ENCODE data around the gene MFAP3L.
A peak's percentile ranks its signal among the peaks of the same experiment; 100 is the strongest.

The MFAP3L gene

DNA sequence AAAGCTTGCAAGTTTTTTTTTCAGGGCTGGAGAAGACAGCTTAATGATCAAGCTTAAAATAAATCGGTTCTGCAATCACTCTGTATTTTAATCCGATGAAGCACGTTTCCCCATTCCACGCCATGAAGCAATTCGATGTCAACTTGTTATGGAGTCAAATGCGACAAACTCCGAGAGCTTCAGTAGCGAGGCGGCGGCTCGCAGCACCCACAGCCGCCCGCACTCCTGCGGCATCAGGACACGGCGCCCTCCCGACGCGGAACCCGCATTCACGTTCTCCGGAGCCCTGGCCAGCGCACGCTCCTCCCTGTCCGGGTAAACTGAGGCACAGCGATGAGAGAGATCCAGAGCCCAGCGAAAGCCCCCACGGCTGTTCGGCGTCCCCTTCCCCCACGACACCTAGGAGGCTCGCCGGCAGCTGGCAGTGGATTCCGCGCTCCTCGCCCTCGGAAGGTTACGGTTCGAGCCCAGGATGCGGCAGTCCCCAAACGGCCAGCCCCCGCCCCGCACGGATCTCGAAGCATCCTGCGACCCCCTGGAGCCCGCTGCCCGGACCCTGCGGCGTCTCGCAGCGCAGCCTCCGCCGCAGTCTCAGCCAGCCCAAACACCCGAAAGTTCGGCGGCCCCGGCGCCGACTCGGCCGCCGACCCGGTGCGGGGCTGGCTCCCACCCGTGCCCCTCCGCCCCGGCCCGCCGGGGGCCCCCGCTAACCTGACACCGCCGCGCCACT is 507 bp downstream of the MFAP3L start:
- DNase-seq (ENCODE audit: low read depth in 4 of 4, low spot score in 1 of 4): peak in 2 of 4 experiments; percentile 0 to 1

DNA sequence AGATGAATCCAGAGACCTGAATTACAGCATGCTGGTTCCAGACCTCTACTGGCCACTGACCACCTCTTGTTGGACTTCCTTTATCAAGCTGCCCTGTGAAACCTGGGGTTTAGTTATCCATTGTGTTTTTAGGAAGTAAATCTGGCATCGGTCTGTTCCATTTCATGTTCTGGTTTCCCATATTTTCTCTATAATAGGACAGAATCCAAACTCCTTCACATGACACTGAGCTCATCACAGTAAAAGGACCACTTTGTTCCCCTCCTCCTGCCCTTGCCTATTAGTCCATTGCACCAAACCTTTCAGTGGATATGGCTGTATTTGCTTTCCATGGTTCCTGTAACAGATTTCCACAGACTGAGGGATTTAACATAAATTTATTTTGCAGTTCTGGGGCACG is 4.0 kb downstream of the MFAP3L start:
- no peak for DNase-seq (ENCODE audit: low read depth in 4 of 4, low spot score in 1 of 4)

DNA sequence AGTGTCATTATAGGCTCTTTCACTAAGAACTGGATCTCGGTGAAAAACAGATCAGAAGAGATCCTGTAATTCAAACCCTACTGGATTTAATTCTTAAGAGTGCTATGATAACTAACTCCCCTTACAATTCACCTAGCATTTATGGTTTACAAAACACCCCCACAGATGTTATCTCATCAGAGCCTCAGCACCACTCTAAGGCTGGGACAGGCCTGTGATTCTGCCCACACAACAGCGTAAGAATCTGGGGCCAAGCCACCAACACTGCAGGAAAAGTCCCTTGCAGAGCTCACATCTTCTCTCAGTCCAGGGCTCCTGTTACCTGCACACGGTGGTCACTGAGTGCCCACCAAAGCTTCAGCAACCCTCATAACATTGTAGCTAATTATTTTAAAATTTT is 8.9 kb downstream of the MFAP3L start:
- no peak for DNase-seq (ENCODE audit: low read depth in 4 of 4, low spot score in 1 of 4)

DNA sequence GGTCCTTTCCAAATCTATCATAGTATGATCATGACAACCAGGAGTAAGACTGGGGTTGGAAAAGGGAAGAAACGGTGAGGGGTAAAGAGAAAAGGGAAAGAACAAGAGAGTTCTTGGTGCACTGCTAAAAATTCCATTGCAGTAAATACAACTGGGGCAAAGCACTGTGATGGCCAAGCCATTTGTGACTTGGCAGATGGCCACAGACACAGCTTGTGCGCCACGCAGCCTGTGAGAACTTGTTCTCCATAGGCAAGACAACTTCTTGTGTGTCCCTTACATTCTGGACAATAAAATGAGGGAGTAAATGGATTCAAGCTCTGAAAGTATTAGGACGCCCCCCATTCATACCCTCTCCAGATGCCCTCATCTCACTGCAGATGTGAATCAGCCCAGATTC is 10.9 kb downstream of the MFAP3L start:
- no peak for DNase-seq (ENCODE audit: low read depth in 4 of 4, low spot score in 1 of 4)

DNA sequence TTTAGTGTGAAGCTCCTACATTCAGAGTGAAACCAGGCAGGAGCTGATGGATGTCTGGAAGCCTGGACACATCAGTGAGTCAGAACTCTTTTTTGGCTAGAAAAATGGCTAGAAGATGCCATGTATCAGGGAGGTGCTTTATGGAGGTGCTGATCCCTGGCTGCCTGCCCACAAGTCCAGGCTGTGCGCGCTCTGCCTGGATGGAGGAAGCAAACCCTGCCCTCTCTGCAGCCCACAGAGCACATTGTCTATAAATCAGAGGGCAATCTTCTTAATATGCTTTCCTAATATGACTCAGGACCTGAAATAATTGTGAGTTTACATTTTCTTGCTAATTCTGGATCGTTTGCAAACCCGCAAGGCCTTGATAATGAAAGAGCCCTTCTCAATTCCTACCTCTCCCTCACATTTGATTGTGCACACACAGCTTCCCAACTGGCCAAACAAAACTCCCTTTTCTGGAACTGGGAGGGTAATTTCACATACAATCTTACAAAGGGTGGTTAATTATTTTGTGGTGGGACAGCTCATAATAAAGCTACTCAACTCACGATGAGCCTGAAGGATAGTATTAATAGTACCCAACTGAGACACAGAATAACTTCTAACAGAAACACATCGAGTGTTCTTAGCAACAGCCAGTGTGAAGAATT is 11.7 kb downstream of the MFAP3L start:
- DNase-seq (ENCODE audit: low read depth in 4 of 4, low spot score in 1 of 4): no peak

DNA sequence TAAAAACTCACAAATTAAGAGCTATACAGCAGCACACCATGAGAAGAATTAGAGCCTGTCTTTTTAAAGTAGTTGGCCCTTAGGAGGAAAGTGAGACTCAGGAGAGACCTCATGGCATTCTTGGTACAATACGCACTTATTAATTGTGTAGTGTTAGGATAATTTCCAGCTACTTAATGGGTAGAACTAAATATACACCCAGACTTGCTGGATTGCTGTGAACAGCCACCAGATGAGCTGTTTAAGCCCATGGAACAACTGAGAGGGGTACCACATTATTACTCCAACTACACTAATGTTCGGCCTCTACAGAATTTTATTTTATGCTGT is 13.6 kb downstream of the MFAP3L start:
- no peak for DNase-seq (ENCODE audit: low read depth in 4 of 4, low spot score in 1 of 4)

DNA sequence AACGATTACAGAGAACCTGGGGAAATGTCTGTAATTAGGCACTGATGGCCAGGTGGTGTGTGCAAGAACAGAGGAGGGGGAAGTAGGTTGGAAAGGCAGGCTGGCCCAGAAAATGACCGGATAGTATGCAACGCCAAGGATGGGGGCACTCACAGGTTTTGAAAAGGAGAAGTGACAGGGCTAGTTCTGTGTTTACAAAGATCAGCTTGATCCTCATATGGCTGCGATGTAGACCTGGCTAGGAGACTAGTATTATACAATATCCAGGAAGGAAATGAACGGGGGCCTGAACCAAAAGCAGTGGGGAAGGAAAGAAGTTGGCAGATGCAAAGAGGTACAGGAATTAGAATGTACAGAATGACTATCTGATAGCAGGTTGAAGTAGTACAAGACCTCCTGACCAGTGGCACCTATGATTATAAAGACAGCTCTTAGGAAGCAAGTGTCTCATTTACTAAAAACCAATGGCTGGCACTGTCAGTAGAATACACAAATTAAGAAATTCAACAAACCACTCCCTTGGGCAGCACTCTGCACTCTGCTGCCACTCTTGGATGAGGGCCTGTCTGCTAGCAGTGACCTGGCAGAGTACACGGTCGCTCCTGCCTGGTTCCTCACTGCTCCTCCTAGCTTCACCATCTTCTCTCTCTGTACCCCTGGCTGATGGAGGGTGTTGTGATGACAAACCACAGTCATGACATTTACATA is 14.1 kb downstream of the MFAP3L start:
- DNase-seq (ENCODE audit: low read depth in 4 of 4, low spot score in 1 of 4): no peak

DNA sequence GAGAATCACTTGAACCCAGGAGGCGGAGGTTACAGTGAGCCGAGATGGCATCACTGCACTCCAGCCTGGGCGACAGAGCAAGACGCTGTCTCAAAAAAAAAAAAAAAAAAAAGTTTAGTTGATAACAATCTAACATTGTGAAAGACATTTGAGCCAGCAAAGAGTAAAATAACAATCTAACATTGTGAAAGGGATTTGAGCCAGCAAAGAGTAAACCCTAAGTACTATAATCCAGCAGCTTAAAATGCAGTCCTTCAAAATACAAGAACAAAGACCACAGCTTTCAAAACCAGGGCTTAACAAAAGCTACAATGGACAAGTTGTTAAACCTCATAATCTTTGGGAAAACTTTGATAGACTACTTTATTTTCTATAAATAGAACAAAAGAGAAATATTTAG is 16.9 kb downstream of the MFAP3L start:
- DNase-seq (ENCODE audit: low read depth in 4 of 4, low spot score in 1 of 4): no peak

DNA sequence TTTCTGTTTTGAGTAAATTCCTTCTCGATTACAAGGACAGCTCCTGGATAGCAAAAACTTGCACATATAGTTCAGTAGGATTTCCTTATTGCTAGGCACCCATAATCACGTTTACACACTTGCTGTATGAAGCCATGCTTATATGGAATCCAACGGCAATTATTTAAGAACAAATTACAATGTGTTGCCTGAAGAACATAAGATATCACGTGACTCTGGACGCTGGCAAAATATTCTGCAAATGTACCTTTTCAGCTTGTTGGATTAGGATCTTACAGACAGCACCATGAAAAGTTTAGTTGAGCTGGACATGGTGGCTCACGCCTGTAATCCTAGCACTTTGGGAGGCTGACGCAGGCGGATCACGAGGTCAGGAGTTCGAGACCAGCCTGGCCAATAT is 17.4 kb downstream of the MFAP3L start:
- DNase-seq (ENCODE audit: low read depth in 4 of 4, low spot score in 1 of 4): no peak

DNA sequence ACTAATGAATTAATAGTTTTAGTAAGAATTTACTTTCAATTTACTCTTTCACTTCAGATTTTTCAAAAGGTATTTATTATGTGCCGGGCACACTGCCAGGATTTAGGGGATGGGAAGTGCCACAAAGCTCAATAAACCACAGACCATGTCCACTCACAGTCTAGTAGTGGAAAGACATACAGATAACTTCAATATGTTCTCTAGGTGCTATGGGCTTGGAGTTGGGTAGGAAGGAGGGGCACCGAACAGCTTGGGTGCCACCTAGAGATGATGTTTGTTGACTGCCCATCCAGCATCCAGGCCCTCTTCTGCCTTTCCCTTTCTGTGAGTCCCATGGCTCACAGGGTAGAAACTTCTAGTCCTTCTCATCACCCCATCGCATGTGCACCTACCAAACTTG is 17.8 kb downstream of the MFAP3L start:
- no peak for DNase-seq (ENCODE audit: low read depth in 4 of 4, low spot score in 1 of 4)

DNA sequence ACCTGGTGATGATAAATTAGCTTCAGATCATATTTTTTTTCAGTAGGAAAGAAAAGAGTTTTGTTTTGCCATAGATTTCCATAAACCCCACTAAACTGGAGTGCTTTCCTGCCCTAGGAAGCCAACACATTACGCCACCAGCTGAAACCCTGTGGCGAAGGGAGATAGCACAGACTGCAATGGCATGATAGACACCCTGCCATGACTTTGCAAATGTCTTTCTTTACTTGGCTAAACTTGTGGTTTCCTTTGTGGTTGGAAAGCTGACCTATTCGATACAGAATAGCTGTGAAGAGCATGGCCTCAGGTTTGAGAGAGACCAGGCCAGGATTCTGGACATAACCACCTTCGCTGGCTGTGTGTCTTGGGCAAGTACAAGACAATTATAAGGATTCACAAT is 19.1 kb downstream of the MFAP3L start:
- DNase-seq (ENCODE audit: low read depth in 4 of 4, low spot score in 1 of 4): no peak

DNA sequence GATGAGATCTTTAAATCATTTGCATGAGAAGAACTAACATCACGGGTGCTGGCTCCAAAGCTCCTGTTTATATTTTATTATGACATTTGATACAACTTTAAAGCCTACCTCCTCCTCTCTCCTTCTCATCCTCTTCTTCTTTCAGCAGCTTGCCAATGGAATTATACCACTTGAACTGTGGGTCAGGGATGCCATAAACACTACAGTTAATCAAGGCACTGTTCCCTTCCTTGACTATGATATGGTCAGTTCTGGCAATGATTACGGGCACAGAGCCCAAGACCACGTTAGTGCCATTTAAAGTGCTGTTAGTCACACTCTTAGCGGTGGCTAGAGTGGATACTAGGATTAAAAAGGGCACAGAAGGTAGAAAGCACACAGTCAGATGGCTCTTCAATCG is 20.7 kb downstream of the MFAP3L start:
- DNase-seq (ENCODE audit: low read depth in 4 of 4, low spot score in 1 of 4): no peak

DNA sequence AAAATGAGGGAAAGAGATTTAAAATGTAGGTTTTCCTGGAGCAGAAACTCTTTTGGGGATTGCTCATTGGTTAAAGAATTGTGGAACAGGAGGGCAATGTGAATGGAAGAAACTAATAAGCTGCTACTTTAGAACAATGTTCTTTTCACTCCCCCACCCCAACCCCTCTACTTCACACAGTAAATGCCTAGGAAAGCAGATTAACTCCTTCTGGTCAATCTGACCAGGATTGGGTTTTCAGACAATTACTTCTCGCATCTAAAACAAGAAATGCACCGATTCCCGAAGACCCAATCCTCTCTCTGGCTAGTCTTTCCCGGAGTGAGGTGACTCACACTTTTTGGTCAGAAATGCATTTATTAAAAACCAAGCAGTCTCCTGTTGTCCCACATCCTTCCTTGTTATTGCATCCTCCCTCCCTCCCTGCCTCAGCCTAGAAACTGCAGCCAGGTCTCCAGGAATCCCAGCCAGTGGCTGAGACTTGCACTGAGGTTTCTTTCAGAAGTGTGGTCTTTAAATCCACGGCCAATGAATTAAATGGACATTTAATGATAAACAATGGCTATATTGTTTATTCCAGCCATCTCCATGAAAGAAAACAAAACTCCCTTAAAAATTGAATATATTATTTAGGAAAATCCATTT is 21.4 kb downstream of the MFAP3L start:
- DNase-seq (ENCODE audit: low read depth in 4 of 4, low spot score in 1 of 4): no peak

DNA sequence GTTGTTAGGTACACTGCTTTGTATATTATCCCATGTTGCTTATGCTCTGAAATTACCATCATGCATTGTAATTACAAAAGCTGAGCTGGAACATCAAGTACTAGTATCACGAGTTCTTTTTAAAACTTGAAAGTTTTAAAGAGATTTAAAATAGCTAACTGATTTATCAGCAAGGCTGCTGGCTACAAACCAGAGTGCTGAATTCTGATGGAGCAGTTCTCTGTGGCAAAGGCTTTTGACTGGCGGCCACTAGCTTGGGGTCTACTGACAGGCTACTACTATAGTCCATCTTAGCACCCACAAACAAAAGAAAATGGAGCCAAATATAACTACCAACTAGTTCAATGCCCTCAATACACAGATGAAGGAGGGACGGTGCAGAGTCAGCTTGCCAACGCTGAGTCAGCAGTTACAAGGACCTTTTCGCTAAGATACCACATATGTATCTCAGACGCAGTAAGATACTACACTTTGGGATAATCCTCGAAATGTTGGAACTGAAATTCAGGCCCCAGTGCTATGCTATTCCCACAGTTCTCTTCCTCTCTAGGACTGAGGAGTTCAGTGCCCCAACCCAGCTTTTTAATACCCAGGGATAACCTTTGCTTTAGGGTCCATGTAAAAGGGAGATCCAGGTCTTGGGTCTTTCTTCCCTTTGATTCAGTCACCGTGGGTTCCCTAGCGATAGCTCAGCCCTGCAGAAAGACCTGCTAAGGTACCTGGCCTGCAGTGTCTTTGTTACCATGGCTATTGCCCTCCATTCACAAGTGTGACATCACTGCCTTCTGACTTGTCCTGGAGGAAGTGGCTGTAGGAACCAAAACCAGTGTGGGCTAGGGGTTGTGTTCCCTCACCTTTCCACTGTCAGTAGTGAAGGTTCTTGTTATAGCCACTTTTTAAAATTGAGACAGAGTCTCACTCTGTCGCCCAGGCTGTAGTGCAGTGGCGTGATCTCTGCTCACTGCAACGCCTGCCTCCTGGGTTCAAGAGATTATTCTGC is 22.8 kb downstream of the MFAP3L start:
- DNase-seq (ENCODE audit: low read depth in 4 of 4, low spot score in 1 of 4): no peak

DNA sequence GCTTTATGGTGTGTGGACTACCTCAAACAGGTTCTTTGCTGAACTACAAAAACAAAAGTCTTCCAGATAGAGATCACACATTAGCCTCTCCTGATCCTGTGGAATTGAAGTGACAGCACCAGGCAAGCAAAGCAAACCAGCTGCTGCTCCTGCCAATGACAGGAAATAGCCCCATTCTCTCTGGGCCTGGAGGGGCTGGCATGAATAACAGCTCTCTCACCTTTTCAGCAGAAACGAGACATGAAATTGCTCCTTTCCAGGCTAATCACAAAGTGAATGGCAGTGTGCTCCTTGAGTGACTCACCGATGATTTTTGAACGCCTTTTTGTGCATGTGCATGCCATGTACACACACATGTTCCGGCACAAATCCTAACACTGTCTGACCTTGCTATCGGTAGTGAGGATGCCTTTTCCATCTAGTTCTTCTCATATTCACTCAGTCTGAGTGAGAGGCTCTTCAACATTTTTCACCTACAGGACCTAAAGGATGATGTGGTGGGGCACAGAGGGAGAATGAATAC is 24.4 kb downstream of the MFAP3L start:
- no peak for DNase-seq (ENCODE audit: low read depth in 4 of 4, low spot score in 1 of 4)

DNA sequence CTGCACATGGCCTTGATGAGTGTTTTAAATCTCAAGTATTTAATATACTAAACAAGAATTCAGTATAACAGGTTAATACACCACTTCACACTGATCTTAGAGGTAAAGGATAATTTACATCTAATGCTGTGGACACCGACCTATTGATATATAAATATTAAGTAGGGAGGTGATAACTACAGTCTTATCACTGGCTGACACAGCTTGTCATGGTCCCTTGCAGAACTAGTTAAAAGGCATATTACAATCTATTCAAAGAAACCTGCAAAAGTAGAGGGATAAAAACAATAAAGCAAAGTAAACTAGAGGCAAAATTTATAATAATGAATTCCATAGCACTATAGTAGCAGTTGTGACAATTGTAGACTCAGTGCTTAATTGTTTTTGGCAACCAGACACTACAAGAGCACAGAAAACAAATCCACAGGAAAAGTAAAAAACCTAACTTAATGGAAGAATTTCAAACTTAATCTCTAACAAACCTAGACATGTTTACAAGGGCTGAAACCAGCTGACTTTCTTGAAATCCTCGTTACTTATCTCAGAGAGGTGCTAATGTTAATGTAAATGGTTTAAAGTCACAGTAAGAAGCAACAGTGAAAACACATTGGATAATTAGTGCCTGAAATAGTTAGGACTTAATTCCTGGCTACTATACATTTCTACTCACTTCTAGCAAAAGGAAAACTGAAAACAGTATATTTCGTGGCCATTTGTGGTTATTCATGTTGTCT is 25.0 kb downstream of the MFAP3L start:
- no peak for DNase-seq (ENCODE audit: low read depth in 4 of 4, low spot score in 1 of 4)

DNA sequence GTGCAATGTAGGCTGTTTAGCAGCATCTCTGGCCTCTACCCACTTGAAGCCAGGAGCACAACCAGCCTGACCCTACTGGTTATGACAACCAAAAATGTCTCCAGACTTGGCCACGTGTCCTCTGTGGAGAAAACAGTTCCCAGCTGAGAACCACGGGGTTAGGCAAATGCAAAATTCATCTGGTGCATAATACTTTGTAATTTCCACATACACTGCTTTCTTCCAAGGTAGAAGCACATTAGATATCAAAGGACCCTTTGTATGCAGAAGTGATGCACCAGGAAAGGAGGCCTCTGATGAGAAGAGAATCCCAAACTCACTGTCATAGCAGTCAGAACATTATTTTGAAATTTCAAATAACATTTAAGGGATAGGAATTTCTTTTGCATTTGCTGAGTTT is 26.3 kb downstream of the MFAP3L start:
- no peak for DNase-seq (ENCODE audit: low read depth in 4 of 4, low spot score in 1 of 4)

DNA sequence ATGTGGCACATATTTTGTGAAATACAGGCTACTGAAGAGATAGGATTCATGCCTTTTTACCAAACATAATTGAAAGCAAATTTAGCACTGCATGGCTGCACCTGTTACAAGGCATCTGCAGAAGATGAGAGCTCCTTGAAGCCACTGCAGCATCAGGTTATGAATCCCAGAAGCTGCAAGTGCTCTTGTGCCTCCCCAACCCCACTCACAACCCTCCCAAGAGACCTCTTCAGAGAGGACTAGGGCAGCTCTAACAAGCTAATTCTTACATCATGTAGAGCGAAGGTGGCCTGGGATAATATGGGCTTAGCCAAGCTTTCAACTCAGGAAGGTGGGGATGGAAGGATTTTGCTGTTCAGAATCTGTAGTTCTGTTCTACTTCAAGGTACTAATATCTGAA is 27.2 kb downstream of the MFAP3L start:
- no peak for DNase-seq (ENCODE audit: low read depth in 4 of 4, low spot score in 1 of 4)

DNA sequence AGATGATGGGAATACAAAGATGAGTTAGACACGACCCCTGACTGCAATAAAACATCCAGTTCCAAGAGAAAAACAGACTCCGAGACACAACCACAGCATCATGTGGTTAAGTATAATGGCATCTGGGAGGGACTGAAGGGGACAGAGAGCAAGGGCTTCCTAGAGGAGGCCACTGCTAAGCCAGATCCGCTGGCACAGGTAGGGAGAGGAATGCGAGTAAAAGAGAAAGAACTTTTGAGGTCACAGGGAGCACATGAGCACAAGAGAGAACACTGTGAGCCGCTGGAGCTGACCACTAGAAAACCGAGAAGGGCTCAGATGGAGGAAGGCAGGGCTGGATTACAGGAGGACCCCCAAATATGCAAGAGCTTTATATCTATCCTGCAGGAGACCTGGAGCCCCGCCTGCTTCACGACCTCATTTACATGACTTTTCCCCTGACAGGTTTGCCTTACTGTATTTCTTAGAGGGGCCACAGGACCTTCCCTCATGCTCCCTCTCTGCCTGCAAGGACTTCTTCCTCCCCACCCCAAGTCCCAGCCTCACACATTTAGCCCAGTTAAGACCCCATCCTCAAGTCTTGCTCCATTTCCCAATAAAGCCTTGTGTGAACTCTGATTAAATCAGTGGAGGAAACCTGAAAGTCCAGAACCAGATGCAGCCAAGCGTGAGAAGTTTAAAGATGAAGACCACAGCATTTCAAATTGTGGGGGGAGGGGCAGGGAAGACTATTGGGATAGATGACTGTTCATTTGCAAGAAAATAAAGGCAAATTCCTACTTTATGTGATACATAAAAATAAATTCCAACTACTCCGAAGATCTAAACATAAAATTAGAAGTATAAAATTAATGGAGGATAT is 29.6 kb downstream of the MFAP3L start:
- no peak for DNase-seq (ENCODE audit: low read depth in 4 of 4, low spot score in 1 of 4)
